Measurements from ENCODE around the gene MRPS35. TPM values are rescaled to one million over a fixed set of nuclear protein-coding genes. Genes with fewer than 3 reads are reported as not detected.

Gene MRPS35
- total RNA-seq, 1 experiment from 2014 or later, result 91.7 TPM

DNA sequence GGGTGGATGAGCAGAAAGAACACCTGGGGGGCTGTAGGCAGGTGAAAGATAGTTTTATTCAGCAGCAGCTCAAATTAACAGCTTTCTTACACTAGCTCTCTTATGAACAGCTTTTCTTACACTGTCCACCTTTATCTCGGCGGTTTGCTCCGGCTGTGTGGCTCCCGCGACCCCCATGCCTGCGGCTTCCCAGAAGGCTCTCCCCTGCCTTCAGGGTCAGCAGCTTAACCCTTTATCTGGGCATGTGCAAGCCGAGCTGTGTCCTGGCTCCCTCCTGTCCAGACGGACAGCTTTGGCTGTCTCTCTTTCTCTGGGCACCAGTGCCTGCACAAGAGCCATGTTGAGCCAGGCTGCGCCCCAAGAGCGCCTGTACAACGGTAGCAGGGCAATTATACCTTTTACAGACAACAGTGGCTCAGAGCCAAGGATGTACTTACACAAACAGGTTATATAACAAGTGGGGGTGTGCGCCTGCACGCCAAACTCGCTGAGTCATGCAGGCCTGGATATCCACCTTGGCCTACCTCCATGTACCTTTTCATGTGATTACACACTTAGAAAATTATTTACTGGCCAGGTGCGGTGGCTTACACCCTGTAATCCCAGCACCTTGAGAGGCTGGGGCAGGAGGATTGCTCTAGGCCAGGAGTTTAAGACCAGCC, 40.9 kb downstream of the MRPS35 start:
- no TSS peak for BruUV-seq (replicated peaks)
- no peak overlapping the region for H3K4me2 ChIP-seq

DNA sequence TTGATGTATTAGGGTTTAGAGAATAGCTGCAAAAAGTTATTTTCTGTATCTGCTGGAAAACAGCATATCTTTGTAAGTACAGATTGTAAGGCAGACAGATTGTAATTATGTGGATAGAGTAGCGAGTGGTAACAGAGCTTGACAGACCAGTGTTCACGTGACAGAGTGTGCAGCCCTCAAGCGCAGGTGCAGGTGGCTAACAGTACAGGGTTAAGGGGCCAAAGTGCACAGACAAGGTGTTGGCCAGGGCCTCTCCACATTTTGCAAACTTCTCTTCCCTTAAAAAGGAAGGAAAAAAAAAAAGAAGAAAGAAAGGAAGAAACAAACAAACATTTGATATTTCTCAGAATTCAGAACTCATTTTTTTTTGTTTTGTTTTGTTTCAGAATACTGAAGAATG, 44.2 kb downstream of the MRPS35 start:
- no peaks in the 10 kb centered on the region for H3K9me2 ChIP-seq (ENCODE audit: insufficient read depth)
- no peak overlapping the region for H2AFZ ChIP-seq
- intact Hi-C loops (cut with micrococcal nuclease; ENCODE audit: unreplicated experiment), result no loop called here
- peaks cover 3% of the 10 kb centered on the region; the same call in 1 of the 2 replicates for H3K9me3 ChIP-seq (ENCODE audit: insufficient read depth, low read depth)
- no TSS peak for BruUV-seq (replicated peaks)
- H4K20me1 ChIP-seq (ENCODE audit: insufficient read depth), result no peaks in the 10 kb centered on the region
- POLR2A ChIA-PET (ENCODE audit: unreplicated experiment), result no interaction called here
- no peaks in the 10 kb centered on the region for H3K27me3 ChIP-seq (ENCODE audit: insufficient read depth, low read depth)
- H3K27ac ChIP-seq, result no peak overlapping the region
- H3F3A ChIP-seq (ENCODE audit: insufficient read depth, low read depth), result 0 out of 2 replicates have a peak, but pooled peaks cover 4% of the 10 kb centered on the region
- CTCF ChIA-PET, result interaction anchor here (0.5 to 0.6 kb wide), 3 partner anchors 16 to 1451 kb away, joined by 3 to 4 read pairs (median 4); no protein-coding TSS in a partner anchor
- H3K4me3 ChIP-seq, result no peak overlapping the region
- peaks cover 5% of the 10 kb centered on the region for H3K36me3 ChIP-seq (ENCODE audit: low read depth)
- no peak for DNase-seq
- peaks cover 11% of the 10 kb centered on the region for H3K4me1 ChIP-seq (replicated peaks; ENCODE audit: insufficient read depth)
- H3K79me2 ChIP-seq (ENCODE audit: low read depth), result peaks cover 13% of the 10 kb centered on the region; the same call in 1 of the 2 replicates
- H3K4me2 ChIP-seq, result no peak overlapping the region
- TF ChIP-seq EZH2 (IDR thresholded peaks at IDR 0.05; ENCODE audit: low read depth), result no peak
- TF ChIP-seq, protein P1, sequence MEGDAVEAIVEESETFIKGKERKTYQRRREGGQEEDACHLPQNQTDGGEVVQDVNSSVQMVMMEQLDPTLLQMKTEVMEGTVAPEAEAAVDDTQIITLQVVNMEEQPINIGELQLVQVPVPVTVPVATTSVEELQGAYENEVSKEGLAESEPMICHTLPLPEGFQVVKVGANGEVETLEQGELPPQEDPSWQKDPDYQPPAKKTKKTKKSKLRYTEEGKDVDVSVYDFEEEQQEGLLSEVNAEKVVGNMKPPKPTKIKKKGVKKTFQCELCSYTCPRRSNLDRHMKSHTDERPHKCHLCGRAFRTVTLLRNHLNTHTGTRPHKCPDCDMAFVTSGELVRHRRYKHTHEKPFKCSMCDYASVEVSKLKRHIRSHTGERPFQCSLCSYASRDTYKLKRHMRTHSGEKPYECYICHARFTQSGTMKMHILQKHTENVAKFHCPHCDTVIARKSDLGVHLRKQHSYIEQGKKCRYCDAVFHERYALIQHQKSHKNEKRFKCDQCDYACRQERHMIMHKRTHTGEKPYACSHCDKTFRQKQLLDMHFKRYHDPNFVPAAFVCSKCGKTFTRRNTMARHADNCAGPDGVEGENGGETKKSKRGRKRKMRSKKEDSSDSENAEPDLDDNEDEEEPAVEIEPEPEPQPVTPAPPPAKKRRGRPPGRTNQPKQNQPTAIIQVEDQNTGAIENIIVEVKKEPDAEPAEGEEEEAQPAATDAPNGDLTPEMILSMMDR (conservative IDR thresholded peaks at IDR 0.05), result no peak

More for the DNA sequence above, 40.9 kb downstream of the MRPS35 start:
- Histone ChIP-seq H3F3A (ENCODE audit: insufficient read depth, low read depth) (peaks cover 19% of the 10 kb centered on the region; the same call in 1 of the 2 replicates), H3K4me1 (replicated peaks; ENCODE audit: insufficient read depth) (peaks cover 35% of the 10 kb centered on the region), H3K79me2 (ENCODE audit: low read depth) (peaks cover 19% of the 10 kb centered on the region), H3K27me3 (ENCODE audit: insufficient read depth, low read depth) (no peaks in the 10 kb centered on the region), H3K9me3 (ENCODE audit: insufficient read depth, low read depth) (peaks cover 3% of the 10 kb centered on the region; the same call in 1 of the 2 replicates), H3K36me3 (ENCODE audit: low read depth) (peaks cover 16% of the 10 kb centered on the region), H4K20me1 (ENCODE audit: insufficient read depth) (no peaks in the 10 kb centered on the region), H3K27ac (peak overlapping the region; percentile 53), H2AFZ (no peak overlapping the region), H3K9me2 (ENCODE audit: insufficient read depth) (no peaks in the 10 kb centered on the region), H3K4me3 (no peak overlapping the region)
- CTCF ChIA-PET, result no interaction called here
- TF ChIP-seq, protein P1 (conservative IDR thresholded peaks at IDR 0.05), result no peak
- no peak for TF ChIP-seq EZH2 (IDR thresholded peaks at IDR 0.05; ENCODE audit: low read depth)
- POLR2A ChIA-PET (ENCODE audit: unreplicated experiment), result no interaction called here
- DNase-seq, result peak in 1 of 2 experiments; percentile 16
- intact Hi-C loops (cut with micrococcal nuclease; ENCODE audit: unreplicated experiment), result no loop called here

DNA sequence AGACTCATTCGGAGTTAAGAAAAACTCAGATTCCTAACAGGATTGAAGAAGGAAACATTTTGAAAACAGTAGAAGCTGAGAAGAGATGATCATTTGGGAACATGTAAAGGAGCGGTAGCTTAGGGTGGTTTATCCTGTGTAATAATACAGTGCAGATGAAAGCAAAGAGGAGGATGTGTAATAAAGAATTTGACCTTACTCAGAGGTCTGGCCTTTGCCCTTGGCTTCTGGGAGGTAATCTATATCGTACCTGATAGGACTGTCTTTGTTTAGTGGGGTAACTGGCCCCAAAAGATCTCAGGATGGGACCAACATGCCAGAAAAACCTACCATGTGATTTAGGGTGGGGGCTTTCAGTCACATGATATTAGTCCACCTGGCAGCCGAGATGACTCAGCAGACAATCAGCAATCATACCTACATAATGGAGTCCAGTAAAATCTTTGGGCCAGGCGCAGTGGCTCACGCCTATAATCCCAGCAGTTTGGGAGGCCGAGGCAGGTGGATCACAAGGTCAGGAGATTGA, 46.1 kb downstream of the MRPS35 start:
- no peak for TF ChIP-seq EZH2 (IDR thresholded peaks at IDR 0.05; ENCODE audit: low read depth)
- TF ChIP-seq, protein P1 (conservative IDR thresholded peaks at IDR 0.05), result no peak
- H3K4me3 ChIP-seq, result no peak overlapping the region
- no peaks in the 10 kb centered on the region for H3K9me2 ChIP-seq (ENCODE audit: insufficient read depth)
- H3F3A ChIP-seq (ENCODE audit: insufficient read depth, low read depth), result 0 out of 2 replicates have a peak, but pooled peaks cover 4% of the 10 kb centered on the region
- no peaks in the 10 kb centered on the region for H4K20me1 ChIP-seq (ENCODE audit: insufficient read depth)
- POLR2A ChIA-PET (ENCODE audit: unreplicated experiment), result no interaction called here
- 0 out of 2 replicates have a peak, but pooled peaks cover 9% of the 10 kb centered on the region for H3K79me2 ChIP-seq (ENCODE audit: low read depth)
- H2AFZ ChIP-seq, result no peak overlapping the region
- no peak overlapping the region for H3K27ac ChIP-seq
- H3K4me2 ChIP-seq, result no peak overlapping the region
- CTCF ChIA-PET, result no interaction called here
- H3K36me3 ChIP-seq (ENCODE audit: low read depth), result no peaks in the 10 kb centered on the region; the same call in 1 of the 2 replicates
- no peak for DNase-seq
- intact Hi-C loops (cut with micrococcal nuclease; ENCODE audit: unreplicated experiment), result no loop called here
- H3K4me1 ChIP-seq (replicated peaks; ENCODE audit: insufficient read depth), result peaks cover 4% of the 10 kb centered on the region
- BruUV-seq (replicated peaks), result no TSS peak
- H3K27me3 ChIP-seq (ENCODE audit: insufficient read depth, low read depth), result no peaks in the 10 kb centered on the region
- no peaks in the 10 kb centered on the region for H3K9me3 ChIP-seq (ENCODE audit: insufficient read depth, low read depth)
